SK-N-SH treated with all-trans-retinoic acid at 6 μM for 48 hours (cell line): ENCODE results near the gene FAHD2A.

Experiments used
- ATAC-seq: fragments of 200-7000 bp; cut with Tn5 transposase; 3 replicates; pipeline ENCODE4 v1.9.1; 2020; ENCODE audit warnings: mild to moderate bottlenecking, moderate library complexity
- ARNTL ChIP-seq: fragments of 450-650 bp; formaldehyde crosslinking; IDR thresholded peaks from 2 replicates; pipeline ENCODE4 v1.5.0; 2020; ENCODE audit warnings: low read depth, mild to moderate bottlenecking, moderate library complexity, borderline replicate concordance
- BACH2 ChIP-seq: fragments of 250-450 bp; sonication (Bioruptor Pico); IDR thresholded peaks from 2 replicates; pipeline ENCODE4 v1.9.0; 2021; ENCODE audit warnings: mild to moderate bottlenecking, borderline replicate concordance
- CREB5 ChIP-seq: fragments of 250-450 bp; sonication (Bioruptor Pico); IDR thresholded peaks from 2 replicates; pipeline ENCODE4 v1.5.1; 2020; ENCODE audit warnings: low read depth, mild to moderate bottlenecking, moderate library complexity
- CSRNP3 ChIP-seq: fragments of 250-450 bp; sonication (Bioruptor Pico); IDR thresholded peaks from 2 replicates; pipeline ENCODE4 v1.5.1; 2021; ENCODE audit warnings: mild to moderate bottlenecking, moderate library complexity
- ESRRG ChIP-seq: fragments of 250-450 bp; sonication (Bioruptor Pico); IDR thresholded peaks from 2 replicates; pipeline ENCODE4 v1.6.1; 2021; ENCODE audit warnings: mild to moderate bottlenecking
- GLIS3 ChIP-seq: fragments of 250-450 bp; sonication (Bioruptor Pico); IDR thresholded peaks from 2 replicates; pipeline ENCODE4 v1.5.0; 2020; ENCODE audit warnings: mild to moderate bottlenecking, moderate library complexity
- ISL1 ChIP-seq: fragments of 250-450 bp; sonication (Bioruptor Pico); IDR thresholded peaks from 2 replicates; pipeline ENCODE4 v2.1.2; 2022; ENCODE audit warnings: mild to moderate bottlenecking, moderate library complexity
- OSR1 ChIP-seq: fragments of 250-450 bp; sonication (Bioruptor Pico); IDR thresholded peaks from 2 replicates; pipeline ENCODE4 v1.8.0; 2022; ENCODE audit warnings: moderate library complexity, mild to moderate bottlenecking, inconsistent platforms
- PATZ1 ChIP-seq: fragments of 250-450 bp; sonication (Bioruptor Pico); IDR thresholded peaks from 2 replicates; pipeline ENCODE4 v1.8.0; 2020; ENCODE audit warnings: mild to moderate bottlenecking, moderate library complexity, borderline replicate concordance
- POU6F1 ChIP-seq: fragments of 250-450 bp; sonication (Bioruptor Pico); IDR thresholded peaks from 2 replicates; pipeline ENCODE4 v1.8.0; 2021; ENCODE audit warnings: low read depth, mild to moderate bottlenecking, moderate library complexity, borderline replicate concordance
- RARB ChIP-seq: fragments of 250-450 bp; sonication (Bioruptor Pico); IDR thresholded peaks from 2 replicates; pipeline ENCODE4 v1.8.0; 2021; ENCODE audit warnings: mild to moderate bottlenecking, moderate library complexity
- TCF4 ChIP-seq: fragments of 250-450 bp; sonication (Bioruptor Pico); IDR thresholded peaks from 2 replicates; pipeline ENCODE4 v1.8.0; 2021; ENCODE audit warnings: mild to moderate bottlenecking, moderate library complexity, borderline replicate concordance
- TOX ChIP-seq: fragments of 250-450 bp; sonication (Bioruptor Pico); IDR thresholded peaks from 2 replicates; pipeline ENCODE4 v1.8.0; 2021; ENCODE audit warnings: mild to moderate bottlenecking, moderate library complexity, borderline replicate concordance
- TSHZ2 ChIP-seq: fragments of 250-450 bp; sonication (Bioruptor Pico); IDR thresholded peaks from 2 replicates; pipeline ENCODE4 v1.5.0; 2020; ENCODE audit warnings: mild to moderate bottlenecking, moderate library complexity
- ZC3H10 ChIP-seq: fragments of 250-450 bp; sonication (Bioruptor Pico); IDR thresholded peaks from 2 replicates; pipeline ENCODE4 v1.5.1; 2021; ENCODE audit warnings: mild to moderate bottlenecking, moderate library complexity
- ZFP3 ChIP-seq: fragments of 250-450 bp; sonication (Bioruptor Pico); IDR thresholded peaks from 2 replicates; pipeline ENCODE4 v1.5.0; 2020; ENCODE audit warnings: mild to moderate bottlenecking, moderate library complexity
- ZFP30 ChIP-seq: fragments of 450-650 bp; formaldehyde crosslinking; IDR thresholded peaks from 2 replicates; pipeline ENCODE4 v1.5.0; 2022; ENCODE audit warnings: mild to moderate bottlenecking, moderate library complexity
- ZNF565 ChIP-seq: fragments of 450-650 bp; formaldehyde crosslinking; conservative IDR thresholded peaks from 2 replicates; pipeline ENCODE4 v1.5.0; 2020; ENCODE audit warnings: low read depth, mild to moderate bottlenecking, moderate library complexity
- ZNF70 ChIP-seq: fragments of 450-650 bp; formaldehyde crosslinking; IDR thresholded peaks from 2 replicates; pipeline ENCODE4 v1.5.0; 2020; ENCODE audit warnings: mild to moderate bottlenecking, moderate library complexity
- ZNF8 ChIP-seq: fragments of 450-650 bp; formaldehyde crosslinking; IDR thresholded peaks from 2 replicates; pipeline ENCODE4 v1.5.0; 2020; ENCODE audit warnings: mild to moderate bottlenecking, moderate library complexity

Gene FAHD2A

GRCh38 chr2:95353613-95354468 is 48.7 kb upstream of the FAHD2A start:
- TF ChIP-seq TOX (CRISPR knock-in tag) (no peak), RARB (CRISPR knock-in tag) (no peak), BACH2 (CRISPR knock-in tag) (no peak), TCF4 (CRISPR knock-in tag) (no peak), CREB5 (no peak), ZNF70 (no peak), ZNF565 (CRISPR knock-in tag) (no peak), TSHZ2 (CRISPR knock-in tag) (no peak), ZFP3 (CRISPR knock-in tag) (no peak), PATZ1 (no peak), ZNF8 (CRISPR knock-in tag) (no peak), POU6F1 (CRISPR knock-in tag) (no peak), ZC3H10 (CRISPR knock-in tag) (no peak), GLIS3 (CRISPR knock-in tag) (no peak), ESRRG (CRISPR knock-in tag) (no peak), ISL1 (no peak), OSR1 (CRISPR knock-in tag) (no peak), ZFP30 (CRISPR knock-in tag) (no peak), CSRNP3 (CRISPR knock-in tag) (no peak), ARNTL (CRISPR knock-in tag) (no peak)
- ATAC-seq, result no peak

- ATAC-seq, result no peak
- no peak for TF ChIP-seq ISL1
- no peak for TF ChIP-seq TSHZ2 (CRISPR knock-in tag)
- TF ChIP-seq ZNF565 (CRISPR knock-in tag), result no peak
- TF ChIP-seq RARB (CRISPR knock-in tag), result no peak
- TF ChIP-seq OSR1 (CRISPR knock-in tag), result no peak
- no peak for TF ChIP-seq BACH2 (CRISPR knock-in tag)
- no peak for TF ChIP-seq TCF4 (CRISPR knock-in tag)
- TF ChIP-seq ZFP3 (CRISPR knock-in tag), result no peak
- no peak for TF ChIP-seq ZNF8 (CRISPR knock-in tag)
- no peak for TF ChIP-seq ESRRG (CRISPR knock-in tag)
- no peak for TF ChIP-seq TOX (CRISPR knock-in tag)
- TF ChIP-seq CREB5, result no peak
- TF ChIP-seq ARNTL (CRISPR knock-in tag), result no peak
- TF ChIP-seq POU6F1 (CRISPR knock-in tag), result no peak
These were observed 48.0 kb upstream of the FAHD2A start for GRCh38 chr2:95354469-95354901.
